Testis (tissue), 2 donors: ENCODE results near the gene POLR2A.

Experiments used
- POLR2A ChIP-seq: fragments of 450-650 bp; IDR thresholded peaks from one replicate; pipeline ENCODE4 v1.6.1; 2017; ENCODE audit warnings: antibody characterized with exemption, mild to moderate bottlenecking, moderate library complexity
- TF ChIP-seq, protein P1 (sequence below), 3 experiments: fragments of 450-650 bp in 2 of 3; fragments of 200-600 bp in 1 of 3; sonication (generic) in 1 of 3; IDR thresholded peaks; one replicate each; pipeline ENCODE4 v1.5.1; 2016 to 2019; ENCODE audit warnings: antibody characterized with exemption in 3 of 3, mild to moderate bottlenecking in 2 of 3, moderate library complexity in 1 of 3

DNA sequence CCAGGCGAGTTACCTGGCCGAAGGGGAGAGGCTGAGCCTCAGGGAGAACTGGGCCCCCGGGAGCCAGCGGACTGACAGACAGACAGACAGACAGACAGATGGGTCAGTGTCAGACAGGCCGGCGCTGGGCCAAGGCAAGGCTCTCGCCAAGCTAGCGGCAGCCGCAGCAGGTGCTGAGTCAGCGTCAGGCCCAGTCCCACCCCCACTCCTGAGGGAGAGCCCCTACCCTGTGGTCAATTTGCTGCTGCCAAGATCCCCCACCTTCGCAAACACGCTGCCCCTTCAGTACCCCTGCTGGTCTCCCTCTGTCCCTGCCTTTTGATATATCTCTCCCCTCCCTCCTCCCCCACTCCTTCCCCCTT, 43.4 kb upstream of the POLR2A start:
- TF ChIP-seq, protein P1, sequence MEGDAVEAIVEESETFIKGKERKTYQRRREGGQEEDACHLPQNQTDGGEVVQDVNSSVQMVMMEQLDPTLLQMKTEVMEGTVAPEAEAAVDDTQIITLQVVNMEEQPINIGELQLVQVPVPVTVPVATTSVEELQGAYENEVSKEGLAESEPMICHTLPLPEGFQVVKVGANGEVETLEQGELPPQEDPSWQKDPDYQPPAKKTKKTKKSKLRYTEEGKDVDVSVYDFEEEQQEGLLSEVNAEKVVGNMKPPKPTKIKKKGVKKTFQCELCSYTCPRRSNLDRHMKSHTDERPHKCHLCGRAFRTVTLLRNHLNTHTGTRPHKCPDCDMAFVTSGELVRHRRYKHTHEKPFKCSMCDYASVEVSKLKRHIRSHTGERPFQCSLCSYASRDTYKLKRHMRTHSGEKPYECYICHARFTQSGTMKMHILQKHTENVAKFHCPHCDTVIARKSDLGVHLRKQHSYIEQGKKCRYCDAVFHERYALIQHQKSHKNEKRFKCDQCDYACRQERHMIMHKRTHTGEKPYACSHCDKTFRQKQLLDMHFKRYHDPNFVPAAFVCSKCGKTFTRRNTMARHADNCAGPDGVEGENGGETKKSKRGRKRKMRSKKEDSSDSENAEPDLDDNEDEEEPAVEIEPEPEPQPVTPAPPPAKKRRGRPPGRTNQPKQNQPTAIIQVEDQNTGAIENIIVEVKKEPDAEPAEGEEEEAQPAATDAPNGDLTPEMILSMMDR (IDR thresholded peaks at IDR 0.05), result no peak
- TF ChIP-seq POLR2A, result no peak
